AG09309 (cell line): ENCODE measurements around the gene KRTAP20-2.

ENCODE experiments used
- DNase-seq: peaks from one replicate; pipeline ENCODE4 v3.0.0-alpha.2; 2010; ENCODE audit warnings: low read depth
- H3K4me3 ChIP-seq: 2 replicates; pipeline ENCODE4 v1.5.1; 2011; ENCODE audit warnings: mild to moderate bottlenecking, low read depth, low read length, moderate library complexity; ENCODE audit not compliant: control insufficient read depth
- TF ChIP-seq, protein P1 (sequence below): IDR thresholded peaks from 2 replicates; pipeline ENCODE4 v1.5.1; 2011; ENCODE audit warnings: mild to moderate bottlenecking, low read depth, low read length, inconsistent platforms; ENCODE audit not compliant: insufficient read depth, control insufficient read depth; ENCODE audit errors: missing control alignments

Gene KRTAP20-2

GRCh38 chr21:30652891-30653290 is 17.9 kb downstream of the KRTAP20-2 start:
- TF ChIP-seq, protein P1, sequence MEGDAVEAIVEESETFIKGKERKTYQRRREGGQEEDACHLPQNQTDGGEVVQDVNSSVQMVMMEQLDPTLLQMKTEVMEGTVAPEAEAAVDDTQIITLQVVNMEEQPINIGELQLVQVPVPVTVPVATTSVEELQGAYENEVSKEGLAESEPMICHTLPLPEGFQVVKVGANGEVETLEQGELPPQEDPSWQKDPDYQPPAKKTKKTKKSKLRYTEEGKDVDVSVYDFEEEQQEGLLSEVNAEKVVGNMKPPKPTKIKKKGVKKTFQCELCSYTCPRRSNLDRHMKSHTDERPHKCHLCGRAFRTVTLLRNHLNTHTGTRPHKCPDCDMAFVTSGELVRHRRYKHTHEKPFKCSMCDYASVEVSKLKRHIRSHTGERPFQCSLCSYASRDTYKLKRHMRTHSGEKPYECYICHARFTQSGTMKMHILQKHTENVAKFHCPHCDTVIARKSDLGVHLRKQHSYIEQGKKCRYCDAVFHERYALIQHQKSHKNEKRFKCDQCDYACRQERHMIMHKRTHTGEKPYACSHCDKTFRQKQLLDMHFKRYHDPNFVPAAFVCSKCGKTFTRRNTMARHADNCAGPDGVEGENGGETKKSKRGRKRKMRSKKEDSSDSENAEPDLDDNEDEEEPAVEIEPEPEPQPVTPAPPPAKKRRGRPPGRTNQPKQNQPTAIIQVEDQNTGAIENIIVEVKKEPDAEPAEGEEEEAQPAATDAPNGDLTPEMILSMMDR = no peak
- H3K4me3 ChIP-seq = no peak overlapping the region
- DNase-seq = no peak

DNA sequence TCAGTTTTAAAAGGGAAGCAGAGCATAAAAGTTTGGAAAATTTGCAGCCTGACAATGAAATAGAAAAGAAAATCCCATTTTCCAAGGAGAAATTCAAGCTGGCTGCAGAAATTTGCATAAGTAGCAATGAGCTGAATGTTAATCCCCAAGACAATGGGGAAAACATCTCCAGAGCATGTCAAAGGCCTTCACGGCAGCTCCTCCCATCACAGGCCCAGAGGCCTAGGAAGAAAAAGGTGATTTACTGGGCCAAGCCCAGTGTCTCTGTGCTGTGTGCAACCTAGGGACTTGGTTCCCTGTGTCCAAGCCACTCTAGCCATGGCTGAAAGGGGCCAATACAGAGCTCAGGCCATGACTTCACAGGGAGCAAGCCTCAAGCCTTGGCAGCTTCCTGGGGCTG is 33.8 kb downstream of the KRTAP20-2 start:
- no peak for DNase-seq
- TF ChIP-seq, protein P1 = no peak
- H3K4me3 ChIP-seq = no peak overlapping the region

- H3K4me3 ChIP-seq = no peak overlapping the region
- TF ChIP-seq, protein P1 = no peak
- DNase-seq = no peak
These were observed 38.1 kb downstream of the KRTAP20-2 start for GRCh38 chr21:30672985-30673650.

DNA sequence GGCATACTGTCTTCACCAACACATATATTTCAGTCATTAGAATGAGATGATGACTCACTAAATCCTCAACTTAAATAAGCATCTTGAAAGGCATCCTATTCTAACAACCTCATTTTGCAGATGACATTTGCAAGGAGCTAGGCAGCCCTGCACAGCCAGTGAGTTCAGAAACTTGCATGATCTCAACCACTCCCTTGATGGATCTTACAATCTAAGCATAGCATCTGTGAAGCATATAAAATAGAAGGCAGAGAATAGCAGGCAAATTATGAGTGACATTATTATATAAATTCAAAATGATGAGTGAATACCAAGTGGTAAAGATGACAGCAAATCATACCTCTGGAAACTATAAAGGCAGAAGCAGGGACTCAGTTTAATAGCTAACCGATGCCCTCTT is 39.3 kb downstream of the KRTAP20-2 start:
- no peak overlapping the region for H3K4me3 ChIP-seq
- no peak for DNase-seq
- TF ChIP-seq, protein P1 = no peak

GRCh38 chr21:30676737-30677136 is 41.7 kb downstream of the KRTAP20-2 start:
- TF ChIP-seq, protein P1 = no peak
- DNase-seq = no peak
- H3K4me3 ChIP-seq = no peak overlapping the region

GRCh38 chr21:30680586-30680985 is 45.6 kb downstream of the KRTAP20-2 start:
- TF ChIP-seq, protein P1 = no peak
- no peak for DNase-seq
- no peak overlapping the region for H3K4me3 ChIP-seq

- TF ChIP-seq, protein P1 = no peak
- H3K4me3 ChIP-seq = no peak overlapping the region
- no peak for DNase-seq
These were observed 49.5 kb downstream of the KRTAP20-2 start for GRCh38 chr21:30684506-30684905.
